ENCODE measurements around the gene DDTL. TPM values are rescaled to one million over a fixed set of nuclear protein-coding genes. Genes with fewer than 3 reads are reported as not detected.
A peak's percentile ranks its signal among the peaks of the same experiment; 100 is the strongest.
"Not testable (repeated sequence)": the region's sequence is repeated elsewhere in the genome, so short reads cannot be mapped to it uniquely, and the experiment has no call there.

The DDTL gene
- total RNA-seq (not detected), polyA plus RNA-seq (1 to 10 TPM in 2 of 3 donors, under 1 TPM in 1; 0.58 to 1.6 (median 1.3) TPM), total RNA-seq (0 to 2.2 (median 0.58) reads per million in 6 experiments)

DNA sequence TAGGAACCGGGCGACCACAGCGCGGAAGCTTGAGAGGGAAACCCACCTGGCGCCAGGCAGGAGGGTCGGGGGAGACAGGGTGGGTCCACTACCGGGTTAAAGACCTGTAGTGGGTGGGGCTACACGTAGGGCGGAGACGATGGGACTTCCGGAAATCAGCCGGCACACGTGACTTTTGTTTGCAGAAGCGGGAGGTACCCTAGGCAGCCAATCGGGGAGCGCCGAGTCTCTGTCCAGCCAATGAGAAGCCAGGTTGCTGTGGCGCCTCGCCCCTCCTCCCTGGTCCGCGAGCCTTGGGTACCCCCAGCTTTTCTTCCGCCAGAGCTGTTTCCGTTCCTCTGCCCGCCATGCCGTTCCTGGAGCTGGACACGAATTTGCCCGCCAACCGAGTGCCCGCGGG, at the start of gene DDTL:
Gene DDTL (plus strand): TSS at position 321 of the 400 bp plus-strand sequence. CDS start 27 bp downstream, at position 348.
- POLR2A ChIA-PET, H3K27ac Mint-ChIP-seq, H3K4me3 Mint-ChIP-seq, DNase-seq, H3K27me3 Mint-ChIP-seq, H3K9me3 Mint-ChIP-seq: not testable (repeated sequence)
- peak; percentile 95 to 97 for ATAC-seq
- H3K4me1 Mint-ChIP-seq: peaks cover 11 to 23% (median 22%) of the 10 kb centered on the region in 4 donors
- peaks cover 0 to 22% (median 0%) of the 10 kb centered on the region in 3 donors for H3K36me3 Mint-ChIP-seq

GRCh38 chr22:23920267-23920611, 46.4 kb upstream of the DDTL start:
- H3K27me3 Mint-ChIP-seq, ATAC-seq, H3K4me3 Mint-ChIP-seq, DNase-seq, POLR2A ChIA-PET, H3K4me1 Mint-ChIP-seq: not testable (repeated sequence)
- peaks cover 0 to 17% (median 6%) of the 10 kb centered on the region in 9 donors for H3K9me3 Mint-ChIP-seq
- peaks cover 12 to 19% (median 14%) of the 10 kb centered on the region in 3 donors for H3K36me3 Mint-ChIP-seq
- peak overlapping the region in 2 of 10 donors; percentile 40 to 45 for H3K27ac Mint-ChIP-seq

GRCh38 chr22:23921586-23922201, 45.0 kb upstream of the DDTL start:
- Mint-ChIP-seq H3K9me3 (peaks cover 0 to 26% (median 10%) of the 10 kb centered on the region in 9 donors), H3K36me3 (peaks cover 13 to 28% (median 22%) of the 10 kb centered on the region in 3 donors)
- POLR2A ChIA-PET: interaction anchor here (0.7 to 0.8 kb wide), 2 partner anchors 27 to 38 kb away, joined by 3 read pairs; partner anchors contain the start of gene MIF
- not testable (repeated sequence) for H3K27ac Mint-ChIP-seq, ATAC-seq, H3K4me3 Mint-ChIP-seq, H3K27me3 Mint-ChIP-seq, DNase-seq, H3K4me1 Mint-ChIP-seq

DNA sequence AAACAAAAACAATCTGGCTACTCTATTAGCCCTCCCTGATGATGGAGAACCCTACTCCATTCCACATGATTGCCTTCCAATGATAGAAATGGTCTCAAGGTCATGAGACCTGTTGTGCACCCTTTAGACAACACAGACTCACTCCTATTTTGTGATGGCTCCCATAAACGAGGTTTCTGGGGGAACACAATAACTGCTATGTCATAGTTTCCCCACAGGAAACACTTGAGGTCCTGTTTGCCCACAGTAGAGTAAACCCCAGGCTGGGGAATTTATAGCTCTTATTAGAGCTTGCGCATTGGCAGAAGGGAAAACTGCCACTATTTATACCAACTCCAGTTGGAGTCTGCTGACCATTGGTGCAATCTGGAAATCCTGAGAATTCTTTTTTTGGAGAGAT, 43.8 kb upstream of the DDTL start:
- ATAC-seq (no peak), DNase-seq (no peak)
- POLR2A ChIA-PET: no interaction called here
- Mint-ChIP-seq H3K4me1 (peaks cover 0 to 2% (median under 1%) of the 10 kb centered on the region in 4 donors), H3K36me3 (peaks cover 16 to 32% (median 22%) of the 10 kb centered on the region in 3 donors), H3K27me3 (peaks cover 0 to 5% (median 0%) of the 10 kb centered on the region in 5 donors), H3K27ac (no peak overlapping the region), H3K4me3 (no peak overlapping the region), H3K9me3 (peaks cover 0 to 26% (median 10%) of the 10 kb centered on the region in 9 donors)

DNA sequence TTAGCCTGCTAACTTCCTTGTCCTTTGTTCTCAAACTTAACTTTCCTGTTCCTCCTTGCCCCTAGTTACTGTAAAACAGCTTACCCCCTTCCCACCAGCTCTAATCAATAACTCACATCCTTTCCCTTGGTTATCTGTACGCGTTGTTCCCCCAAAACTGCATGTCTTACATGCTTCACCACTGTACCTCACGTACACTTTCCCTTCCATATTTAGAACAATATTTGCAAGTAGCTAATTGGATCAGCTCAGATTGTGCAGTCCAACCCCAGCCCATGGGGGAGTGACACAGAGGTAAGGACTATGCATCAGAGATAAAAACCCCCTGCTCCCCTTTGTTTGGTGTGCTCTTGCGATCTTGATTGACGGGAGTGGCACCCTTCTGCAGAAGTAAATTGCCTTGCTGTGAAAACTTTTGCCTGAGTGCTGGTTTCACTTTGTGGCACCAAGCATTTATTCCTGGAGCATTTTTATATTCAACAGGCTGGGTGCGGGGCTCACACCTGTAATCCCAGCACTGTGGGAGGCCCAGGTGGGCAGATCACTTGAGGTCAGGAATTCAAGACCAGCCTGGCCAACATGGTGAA, 41.6 kb upstream of the DDTL start:
- ATAC-seq: no peak
- Mint-ChIP-seq H3K9me3 (peaks cover 0 to 26% (median 10%) of the 10 kb centered on the region in 9 donors), H3K36me3 (peaks cover 16 to 36% (median 24%) of the 10 kb centered on the region in 3 donors), H3K4me1 (peaks cover 0 to 2% (median under 1%) of the 10 kb centered on the region in 4 donors), H3K4me3 (no peak overlapping the region), H3K27me3 (peaks cover 0 to 6% (median 0%) of the 10 kb centered on the region in 5 donors), H3K27ac (no peak overlapping the region)
- POLR2A ChIA-PET: interaction anchor here (1.7 kb wide), 1 partner anchor 11 kb away, joined by 4 read pairs; no protein-coding TSS in a partner anchor
- DNase-seq: no peak

DNA sequence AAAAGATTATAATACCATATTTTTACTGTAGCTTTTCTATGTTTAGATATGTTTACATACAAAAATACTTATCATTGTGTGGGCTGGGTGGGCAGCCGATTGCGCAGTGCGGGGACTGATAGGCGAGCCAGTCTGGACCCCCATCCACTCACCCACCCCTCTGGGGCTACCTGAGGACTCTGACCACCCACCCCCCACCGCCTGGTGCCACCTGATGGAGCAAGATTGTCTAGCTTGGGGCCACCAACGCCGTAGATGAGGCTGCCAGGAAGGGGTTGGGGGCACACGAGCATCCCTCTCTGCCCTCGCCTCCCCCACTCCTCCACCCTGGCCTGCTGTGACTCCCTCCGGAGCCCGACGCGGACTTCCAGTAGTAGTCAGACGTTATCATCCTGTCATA, 40.1 kb upstream of the DDTL start:
- ATAC-seq (no peak), DNase-seq (no peak)
- H3K36me3 Mint-ChIP-seq: peaks cover 22 to 38% (median 25%) of the 10 kb centered on the region in 3 donors
- H3K9me3 Mint-ChIP-seq: peaks cover 2 to 30% (median 10%) of the 10 kb centered on the region in 9 donors
- POLR2A ChIA-PET: interaction anchor here (1.7 kb wide), 1 partner anchor 13 kb away, joined by 4 read pairs; no protein-coding TSS in a partner anchor
- no peak overlapping the region for H3K27ac Mint-ChIP-seq
- peaks cover 0 to 11% (median 0%) of the 10 kb centered on the region in 5 donors for H3K27me3 Mint-ChIP-seq
- H3K4me3 Mint-ChIP-seq: no peak overlapping the region
- peaks cover 0 to 6% (median 2%) of the 10 kb centered on the region in 4 donors for H3K4me1 Mint-ChIP-seq

DNA sequence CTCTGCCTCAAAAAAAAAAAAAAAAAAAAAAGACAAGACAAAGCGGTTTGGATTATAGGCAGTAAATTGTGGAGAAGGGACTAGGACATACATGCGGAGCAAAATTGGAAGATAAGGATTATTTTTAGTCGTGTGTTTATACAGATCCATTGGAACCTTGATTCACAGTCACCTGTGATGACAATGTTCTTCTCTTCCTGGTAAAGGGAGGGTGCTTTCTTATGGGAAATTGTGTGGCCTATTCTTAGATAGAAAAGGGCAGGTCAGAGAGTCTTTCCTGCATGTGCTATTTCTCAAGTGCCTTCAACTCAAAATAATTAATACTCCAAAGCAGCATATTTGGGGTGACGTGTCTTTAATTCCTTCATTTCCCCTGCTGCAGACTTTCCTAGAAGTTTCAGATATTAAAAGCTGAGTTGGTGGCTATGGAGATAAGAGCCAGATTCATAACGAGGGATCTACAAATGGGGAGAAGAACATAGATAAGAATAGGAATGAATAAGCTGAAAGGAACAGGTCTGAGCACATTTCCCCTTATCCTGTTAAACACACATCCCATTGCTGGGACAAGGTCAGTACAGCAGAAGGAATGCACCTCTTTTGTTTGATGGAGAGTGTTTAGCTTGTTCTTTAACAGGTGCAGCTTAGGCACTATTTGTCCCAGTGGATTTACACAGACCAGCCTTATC, 28.2 kb upstream of the DDTL start:
- H3K4me3 Mint-ChIP-seq: no peak overlapping the region
- H3K27ac Mint-ChIP-seq: no peak overlapping the region
- H3K9me3 Mint-ChIP-seq: no peaks in the 10 kb centered on the region
- DNase-seq (no peak), ATAC-seq (no peak)
- POLR2A ChIA-PET: no interaction called here
- no peaks in the 10 kb centered on the region for H3K27me3 Mint-ChIP-seq
- no peaks in the 10 kb centered on the region for H3K4me1 Mint-ChIP-seq
- H3K36me3 Mint-ChIP-seq: no peaks in the 10 kb centered on the region

- DNase-seq (no peak), ATAC-seq (no peak)
- Mint-ChIP-seq H3K27ac (peak overlapping the region in 1 of 10 donors; percentile 34), H3K4me1 (no peaks in the 10 kb centered on the region), H3K27me3 (no peaks in the 10 kb centered on the region), H3K4me3 (no peak overlapping the region), H3K9me3 (no peaks in the 10 kb centered on the region), H3K36me3 (no peaks in the 10 kb centered on the region)
- POLR2A ChIA-PET: interaction anchor here (0.5 kb wide), 1 partner anchor 163 kb away, joined by 3 read pairs; no protein-coding TSS in a partner anchor
Observed at GRCh38 chr22:23939017-23939357, 27.7 kb upstream of the DDTL start.

GRCh38 chr22:23940166-23940565, 26.5 kb upstream of the DDTL start:
- H3K36me3 Mint-ChIP-seq, ATAC-seq: not testable (repeated sequence)

DNA sequence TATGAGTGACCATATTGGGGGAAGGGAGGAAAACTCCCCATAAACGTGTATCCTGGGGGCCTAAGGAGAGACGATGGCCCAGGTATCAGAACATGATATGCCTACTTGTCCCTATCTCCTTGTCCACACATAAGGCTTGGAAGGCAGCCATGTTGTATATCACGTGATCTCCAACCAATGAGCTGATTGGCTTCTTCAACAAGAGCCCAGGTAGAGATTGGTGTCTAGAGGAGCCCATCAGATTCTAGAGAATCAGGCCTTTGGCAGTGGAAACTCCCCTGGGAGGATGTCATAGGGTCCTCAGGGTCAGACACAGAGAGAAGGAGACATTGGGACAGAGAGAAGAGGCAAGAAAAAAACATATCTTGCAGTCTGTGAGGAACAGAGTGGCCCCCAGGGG, 19.3 kb upstream of the DDTL start:
- H3K4me1 Mint-ChIP-seq, H3K4me3 Mint-ChIP-seq, H3K27ac Mint-ChIP-seq, H3K36me3 Mint-ChIP-seq, H3K9me3 Mint-ChIP-seq, ATAC-seq, H3K27me3 Mint-ChIP-seq, POLR2A ChIA-PET, DNase-seq: not testable (repeated sequence)

More at GRCh38 chr22:23940166-23940565, 26.5 kb upstream of the DDTL start:
- DNase-seq, H3K9me3 Mint-ChIP-seq, H3K4me1 Mint-ChIP-seq, POLR2A ChIA-PET, H3K27ac Mint-ChIP-seq, H3K27me3 Mint-ChIP-seq, H3K4me3 Mint-ChIP-seq: not testable (repeated sequence)

GRCh38 chr22:23949764-23950163, 16.9 kb upstream of the DDTL start:
- H3K4me3 Mint-ChIP-seq, H3K27ac Mint-ChIP-seq, DNase-seq, H3K9me3 Mint-ChIP-seq, ATAC-seq, H3K4me1 Mint-ChIP-seq, H3K36me3 Mint-ChIP-seq, H3K27me3 Mint-ChIP-seq, POLR2A ChIA-PET: not testable (repeated sequence)

DNA sequence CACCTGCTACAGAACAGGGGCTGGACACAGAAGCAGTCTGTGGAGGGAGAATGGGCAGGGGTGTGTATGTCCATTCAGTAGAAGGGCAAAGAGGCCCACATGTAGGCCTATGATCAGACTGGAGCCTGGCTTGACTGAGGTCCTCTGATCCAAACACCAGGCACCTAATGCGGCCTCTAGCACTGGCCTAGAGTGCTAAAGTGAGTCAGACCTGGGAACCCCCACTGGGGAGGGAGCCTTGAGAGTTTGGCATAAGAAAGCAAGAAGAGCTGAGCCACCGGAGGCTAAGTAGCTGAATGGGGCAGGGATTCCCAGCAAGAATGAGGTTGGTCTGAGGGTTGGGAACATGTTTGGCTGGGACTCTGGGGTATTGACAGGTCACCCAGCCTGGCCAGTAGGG, 15.3 kb upstream of the DDTL start:
- H3K9me3 Mint-ChIP-seq, H3K4me3 Mint-ChIP-seq, H3K27me3 Mint-ChIP-seq, POLR2A ChIA-PET, DNase-seq, ATAC-seq, H3K4me1 Mint-ChIP-seq, H3K27ac Mint-ChIP-seq, H3K36me3 Mint-ChIP-seq: not testable (repeated sequence)
